Subcutaneous adipose tissue (tissue), 4 donors: ENCODE results near the gene INTS15. TPM values are rescaled to one million over a fixed set of nuclear protein-coding genes. Genes with fewer than 3 reads are reported as not detected.

Experiments
- CTCF ChIP-seq: fragments of 450-650 bp; IDR thresholded peaks from one replicate; pipeline ENCODE4 v1.5.1; 2016; ENCODE audit warnings: low read depth, mild to moderate bottlenecking, control low read depth, antibody characterized with exemption, moderate library complexity
- total RNA-seq, 4 donors: library from RNA; depleted of rRNA; stranded (reverse); fragments of >200 nt; gene quantifications; one replicate each; pipeline ENCODE4 v1.1.0, GENCODE V29; 2016

INTS15 gene
- total RNA-seq, 4 donors from 2014 or later, result 13.3 to 42.0 (median 23.3) TPM

GRCh38 chr7:6623589-6624245 is 33.9 kb downstream of the INTS15 start:
- TF ChIP-seq CTCF, result no peak

- TF ChIP-seq CTCF, result no peak
These were observed 34.4 kb downstream of the INTS15 start for GRCh38 chr7:6624246-6624611.

- no peak for TF ChIP-seq CTCF
These were observed 38.2 kb downstream of the INTS15 start for GRCh38 chr7:6628045-6628444.

GRCh38 chr7:6630007-6630849 is 40.4 kb downstream of the INTS15 start:
- no peak for TF ChIP-seq CTCF

- TF ChIP-seq CTCF, result no peak
These were observed 41.8 kb downstream of the INTS15 start for GRCh38 chr7:6631605-6632004.

GRCh38 chr7:6634021-6634420 is 44.2 kb downstream of the INTS15 start:
- TF ChIP-seq CTCF, result no peak

- no peak for TF ChIP-seq CTCF
These were observed 47.1 kb downstream of the INTS15 start, which contains the start of gene ZNF316 for GRCh38 chr7:6636741-6637543. TSS of gene ZNF316 (plus strand) at chr7:6637318. CDS start at chr7:6642410, 5,092 bp downstream.
